ENCODE measurements around the gene ZBTB22.

Gene ZBTB22

GRCh38 chr6:33313709-33314514 lies 3.6 kb downstream of the ZBTB22 start, which contains the start of gene TAPBP:
TSS of gene TAPBP (minus strand) at chr6:33314078. CDS start at chr6:33314041, 37 bp downstream.
- DNase-seq (peak; percentile 82), ATAC-seq (ENCODE audit: insufficient read depth, low read depth) (peak; percentile 67)
- Histone ChIP-seq H3K36me3 (ENCODE audit: insufficient read depth, low read length) (peaks cover 25% of the 10 kb centered on the region), H3K27me3 (ENCODE audit: insufficient read depth, low read length, poor library complexity) (no peaks in the 10 kb centered on the region), H3K9ac (ENCODE audit: low read depth, low read length) (peak within 1 kb of the TSS; percentile 85), H3K27ac (ENCODE audit: low read length) (peak within 1 kb of the TSS; percentile 91), H3K79me2 (ENCODE audit: insufficient read depth, low read length) (peaks cover 62% of the 10 kb centered on the region), H3K9me3 (ENCODE audit: insufficient read depth, low read length, severe bottlenecking) (no peaks in the 10 kb centered on the region), H3K4me1 (ENCODE audit: insufficient read depth, low read length) (peaks cover 49% of the 10 kb centered on the region), H3K4me2 (ENCODE audit: insufficient read depth, low read length) (peak within 1 kb of the TSS; percentile 97), H2AFZ (ENCODE audit: low read depth, low read length) (peak within 1 kb of the TSS; percentile 85), H4K20me1 (ENCODE audit: insufficient read depth, low read length) (peaks cover 13% of the 10 kb centered on the region), H3K4me3 (ENCODE audit: low read depth in 1 of 2, low read length in 2 of 2) (peak within 1 kb of the TSS; percentile 62 to 78)
- no peak for TF ChIP-seq EZH2 (IDR thresholded peaks at IDR 0.05; ENCODE audit: borderline replicate concordance, low read depth, low read length, severe bottlenecking)
- no peak for TF ChIP-seq CTCF (IDR thresholded peaks at IDR 0.05; ENCODE audit: borderline replicate concordance, extremely low read depth, low read length, poor library complexity, severe bottlenecking)

- no peaks in the 10 kb centered on the region for H3K9me3 ChIP-seq (ENCODE audit: insufficient read depth, low read length, severe bottlenecking)
- peak overlapping the region; percentile 62 to 78 for H3K4me3 ChIP-seq (ENCODE audit: low read depth in 1 of 2, low read length in 2 of 2)
- H3K27me3 ChIP-seq (ENCODE audit: insufficient read depth, low read length, poor library complexity) = no peaks in the 10 kb centered on the region
- DNase-seq (peak; percentile 61), ATAC-seq (ENCODE audit: insufficient read depth, low read depth) (peak; percentile 33)
- peak overlapping the region; percentile 91 for H3K27ac ChIP-seq (ENCODE audit: low read length)
- peak overlapping the region; percentile 97 for H3K4me2 ChIP-seq (ENCODE audit: insufficient read depth, low read length)
- H3K4me1 ChIP-seq (ENCODE audit: insufficient read depth, low read length) = peaks cover 42% of the 10 kb centered on the region
- H3K9ac ChIP-seq (ENCODE audit: low read depth, low read length) = peak overlapping the region; percentile 85
- H3K79me2 ChIP-seq (ENCODE audit: insufficient read depth, low read length) = peaks cover 69% of the 10 kb centered on the region
- TF ChIP-seq EZH2 (IDR thresholded peaks at IDR 0.05; ENCODE audit: borderline replicate concordance, low read depth, low read length, severe bottlenecking) (no peak), CTCF (IDR thresholded peaks at IDR 0.05; ENCODE audit: borderline replicate concordance, extremely low read depth, low read length, poor library complexity, severe bottlenecking) (no peak)
- peak overlapping the region; percentile 85 for H2AFZ ChIP-seq (ENCODE audit: low read depth, low read length)
- H4K20me1 ChIP-seq (ENCODE audit: insufficient read depth, low read length) = peaks cover 16% of the 10 kb centered on the region
- H3K36me3 ChIP-seq (ENCODE audit: insufficient read depth, low read length) = peaks cover 22% of the 10 kb centered on the region
Observed at GRCh38 chr6:33313105-33313708, 4.3 kb downstream of the ZBTB22 start.

- peak; percentile 76 for DNase-seq
- peaks cover 17% of the 10 kb centered on the region for H4K20me1 ChIP-seq (ENCODE audit: insufficient read depth, low read length)
Observed at GRCh38 chr6:33312361-33313104, 5.0 kb downstream of the ZBTB22 start.

More at GRCh38 chr6:33312361-33313104, 5.0 kb downstream of the ZBTB22 start:
- H3K9ac ChIP-seq (ENCODE audit: low read depth, low read length) = peak overlapping the region; percentile 85
- peaks cover 28% of the 10 kb centered on the region for H3K36me3 ChIP-seq (ENCODE audit: insufficient read depth, low read length)
- H2AFZ ChIP-seq (ENCODE audit: low read depth, low read length) = peak overlapping the region; percentile 85; the same call in 1 of the 2 replicates
- no peaks in the 10 kb centered on the region for H3K27me3 ChIP-seq (ENCODE audit: insufficient read depth, low read length, poor library complexity)
- H3K4me1 ChIP-seq (ENCODE audit: insufficient read depth, low read length) = peaks cover 40% of the 10 kb centered on the region
- H3K9me3 ChIP-seq (ENCODE audit: insufficient read depth, low read length, severe bottlenecking) = no peaks in the 10 kb centered on the region
- H3K4me2 ChIP-seq (ENCODE audit: insufficient read depth, low read length) = peak overlapping the region; percentile 97
- peak; percentile 28 for ATAC-seq (ENCODE audit: insufficient read depth, low read depth)
- peak overlapping the region; percentile 62 to 78 for H3K4me3 ChIP-seq (ENCODE audit: low read depth in 1 of 2, low read length in 2 of 2)
- H3K79me2 ChIP-seq (ENCODE audit: insufficient read depth, low read length) = peaks cover 75% of the 10 kb centered on the region
- TF ChIP-seq CTCF (IDR thresholded peaks at IDR 0.05; ENCODE audit: borderline replicate concordance, extremely low read depth, low read length, poor library complexity, severe bottlenecking) (no peak), EZH2 (IDR thresholded peaks at IDR 0.05; ENCODE audit: borderline replicate concordance, low read depth, low read length, severe bottlenecking) (no peak)
- peak overlapping the region; percentile 91 for H3K27ac ChIP-seq (ENCODE audit: low read length)
